Fibroblast of mammary gland (primary cell): ENCODE results near the gene GPR27.

Source experiments
- DNase-seq: peaks from one replicate; pipeline ENCODE4 v3.0.0-alpha.2; 2010; ENCODE audit warnings: low read depth
- H3K4me3 ChIP-seq: 2 replicates; pipeline ENCODE4 v1.5.1; 2011; ENCODE audit warnings: low read depth, mild to moderate bottlenecking, low read length, moderate library complexity; ENCODE audit not compliant: control insufficient read depth
- CTCF ChIP-seq: conservative IDR thresholded peaks from 2 replicates; pipeline ENCODE4 v1.5.1; 2011; ENCODE audit warnings: low read depth, low read length, inconsistent platforms; ENCODE audit not compliant: control insufficient read depth, insufficient read depth

The GPR27 gene

GRCh38 chr3:71752831-71753700 is 589 bp upstream of the GPR27 start:
- no peak for TF ChIP-seq CTCF
- DNase-seq = no peak
- no peak overlapping the region for H3K4me3 ChIP-seq

GRCh38 chr3:71754610-71755253 is 1.1 kb downstream of the GPR27 start:
- H3K4me3 ChIP-seq = no peak overlapping the region
- DNase-seq = no peak
- TF ChIP-seq CTCF = no peak

- no peak for TF ChIP-seq CTCF
- H3K4me3 ChIP-seq = no peak overlapping the region
- DNase-seq = no peak
Observed at GRCh38 chr3:71758091-71758490, 4.4 kb downstream of the GPR27 start.

GRCh38 chr3:71759401-71759800 is 5.7 kb downstream of the GPR27 start:
- H3K4me3 ChIP-seq = no peak overlapping the region
- no peak for TF ChIP-seq CTCF
- no peak for DNase-seq

- no peak for DNase-seq
- H3K4me3 ChIP-seq = no peak overlapping the region
- no peak for TF ChIP-seq CTCF
Observed at GRCh38 chr3:71760140-71760539, 6.5 kb downstream of the GPR27 start.

GRCh38 chr3:71763426-71763825 is 9.8 kb downstream of the GPR27 start:
- no peak overlapping the region for H3K4me3 ChIP-seq
- no peak for DNase-seq
- no peak for TF ChIP-seq CTCF
